ENCODE results near the gene TOM1.
A peak's percentile ranks its signal among the peaks of the same experiment; 100 is the strongest.

TOM1 gene

GRCh38 chr22:35348026-35348590 is 48.4 kb downstream of the TOM1 start:
- DNase-seq, result no peak

GRCh38 chr22:35348703-35349102 is 49.0 kb downstream of the TOM1 start:
- no peak for DNase-seq

GRCh38 chr22:35349368-35349703 is 49.6 kb downstream of the TOM1 start:
- peak; percentile 54 for DNase-seq

GRCh38 chr22:35349704-35350538 is 50.2 kb downstream of the TOM1 start:
- peak; percentile 54 for DNase-seq

- DNase-seq, result peak; percentile 81
Measured at GRCh38 chr22:35350539-35351503, 51.1 kb downstream of the TOM1 start.

- DNase-seq, result peak; percentile 64
Measured at GRCh38 chr22:35352214-35353111, 52.8 kb downstream of the TOM1 start.

- DNase-seq, result no peak
Measured at GRCh38 chr22:35353318-35353717, 53.6 kb downstream of the TOM1 start.

GRCh38 chr22:35354068-35354467 is 54.4 kb downstream of the TOM1 start:
- DNase-seq, result no peak

- no peak for DNase-seq
Measured at GRCh38 chr22:35357883-35358621, 58.4 kb downstream of the TOM1 start.

GRCh38 chr22:35359380-35360065 is 59.8 kb downstream of the TOM1 start:
- no peak for DNase-seq

- no peak for DNase-seq
Measured at GRCh38 chr22:35361001-35361558, 61.4 kb downstream of the TOM1 start.

GRCh38 chr22:35363566-35364086 is 63.9 kb downstream of the TOM1 start:
- no peak for DNase-seq

- DNase-seq, result peak; percentile 45
Measured at GRCh38 chr22:35364230-35364629, 64.5 kb downstream of the TOM1 start.

GRCh38 chr22:35367331-35367886 is 67.7 kb downstream of the TOM1 start:
- no peak for DNase-seq

GRCh38 chr22:35368386-35368785 is 68.7 kb downstream of the TOM1 start:
- no peak for DNase-seq

- DNase-seq, result no peak
Measured at GRCh38 chr22:35369996-35370395, 70.3 kb downstream of the TOM1 start.

- DNase-seq, result no peak
Measured at GRCh38 chr22:35373781-35374180, 74.1 kb downstream of the TOM1 start.

- DNase-seq, result no peak
Measured at GRCh38 chr22:35375031-35375430, 75.3 kb downstream of the TOM1 start.

- no peak for DNase-seq
Measured at GRCh38 chr22:35375526-35375925, 75.8 kb downstream of the TOM1 start.

Data from SHP77 treated with DMSO at 0.1 percent for 48 hours (cell line).